ENCODE data around the gene DSG1. TPM values are rescaled to one million over a fixed set of nuclear protein-coding genes. Genes with fewer than 3 reads are reported as not detected.
"Not testable (repeated sequence)": the region's sequence is repeated elsewhere in the genome, so short reads cannot be mapped to it uniquely, and the experiment has no call there.

DSG1 gene
- total RNA-seq, 1 experiment from 2014 or later, result not detected

DNA sequence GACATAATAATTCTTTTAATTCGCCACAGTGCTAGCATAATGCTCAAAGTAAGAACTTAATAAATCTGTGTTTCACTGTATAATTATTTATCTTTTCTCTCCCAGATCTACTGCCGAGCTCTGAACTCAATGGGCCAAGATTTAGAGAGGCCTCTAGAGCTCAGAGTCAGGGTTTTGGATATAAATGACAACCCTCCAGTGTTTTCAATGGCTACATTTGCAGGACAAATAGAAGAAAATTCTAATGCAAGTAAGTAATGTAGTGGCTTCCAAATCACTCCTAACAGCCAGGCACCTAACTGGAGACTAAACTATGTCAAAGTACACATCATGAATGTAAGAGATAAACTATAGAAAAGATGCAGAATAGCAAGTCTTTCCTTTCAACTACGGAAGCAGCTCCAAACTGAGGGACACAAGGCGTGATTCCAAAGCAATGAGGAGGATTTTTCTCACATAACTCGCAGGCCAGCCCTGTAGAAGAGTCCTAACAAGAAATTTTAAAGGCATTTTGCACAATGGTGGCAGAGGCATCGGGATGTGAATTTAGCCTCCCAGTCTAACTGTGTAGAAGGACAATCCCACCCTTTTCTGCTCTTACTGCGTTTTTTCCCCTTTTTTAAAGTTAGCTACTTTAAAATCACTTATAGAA, 12.0 kb downstream of the DSG1 start:
- intact Hi-C loops (cut with micrococcal nuclease; ENCODE audit: unreplicated experiment), result no loop called here
- H3K36me3 Mint-ChIP-seq (ENCODE audit: insufficient read depth, unreplicated experiment), result no peaks in the 10 kb centered on the region
- no peak for DNase-seq
- no peaks in the 10 kb centered on the region for H3K4me1 Mint-ChIP-seq (ENCODE audit: low read depth, unreplicated experiment)
- no peaks in the 10 kb centered on the region for H3K27me3 Mint-ChIP-seq (ENCODE audit: unreplicated experiment)
- no peak for TF ChIP-seq CTCF (IDR thresholded peaks at IDR 0.05; ENCODE audit: unreplicated experiment)
- H3K4me3 Mint-ChIP-seq (ENCODE audit: low read depth, unreplicated experiment), result no peak overlapping the region
- no TSS peak for BruUV-seq (replicated peaks)
- H3K9me3 Mint-ChIP-seq (ENCODE audit: low read depth, unreplicated experiment), result no peaks in the 10 kb centered on the region
- H3K27ac Mint-ChIP-seq (ENCODE audit: unreplicated experiment), result no peak overlapping the region
- CTCF ChIA-PET, result interaction anchor here (0.6 kb wide), 1 partner anchor 586 kb away, joined by 4 read pairs; no protein-coding TSS in a partner anchor

DNA sequence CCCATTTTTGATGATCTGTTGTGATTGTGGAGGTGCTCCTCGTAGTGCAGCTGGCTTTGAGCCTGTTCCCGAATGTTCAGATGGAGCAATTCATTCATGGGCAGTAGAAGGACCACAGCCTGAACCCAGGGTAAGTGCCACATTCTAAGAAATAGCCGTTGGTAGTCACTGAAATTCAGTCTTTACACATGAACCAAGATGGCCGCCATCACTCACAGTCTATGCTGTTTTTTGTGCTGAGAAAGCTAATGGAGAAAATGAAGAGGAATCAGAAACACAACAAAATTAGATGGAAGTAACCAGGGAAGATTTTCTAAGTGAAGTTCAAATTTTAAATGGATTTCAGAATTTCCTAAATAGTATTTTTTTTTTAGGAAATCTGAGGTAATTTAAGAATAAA, 25.5 kb downstream of the DSG1 start:
- BruUV-seq (replicated peaks), result no TSS peak

GRCh38 chr18:31353336-31353735, 35.4 kb downstream of the DSG1 start:
- CTCF ChIA-PET; H3K27ac Mint-ChIP-seq (ENCODE audit: unreplicated experiment); intact Hi-C loops (cut with micrococcal nuclease; ENCODE audit: unreplicated experiment); H3K9me3 Mint-ChIP-seq (ENCODE audit: low read depth, unreplicated experiment); H3K4me3 Mint-ChIP-seq (ENCODE audit: low read depth, unreplicated experiment); BruUV-seq (replicated peaks); H3K27me3 Mint-ChIP-seq (ENCODE audit: unreplicated experiment); DNase-seq; H3K36me3 Mint-ChIP-seq (ENCODE audit: insufficient read depth, unreplicated experiment); H3K4me1 Mint-ChIP-seq (ENCODE audit: low read depth, unreplicated experiment): not testable (repeated sequence)

More for the DNA sequence above, 25.5 kb downstream of the DSG1 start:
- CTCF ChIA-PET, result no interaction called here
- H3K27me3 Mint-ChIP-seq (ENCODE audit: unreplicated experiment), result no peaks in the 10 kb centered on the region
- H3K36me3 Mint-ChIP-seq (ENCODE audit: insufficient read depth, unreplicated experiment), result no peaks in the 10 kb centered on the region
- DNase-seq, result no peak
- H3K4me3 Mint-ChIP-seq (ENCODE audit: low read depth, unreplicated experiment), result no peak overlapping the region
- intact Hi-C loops (cut with micrococcal nuclease; ENCODE audit: unreplicated experiment), result no loop called here
- no peak overlapping the region for H3K27ac Mint-ChIP-seq (ENCODE audit: unreplicated experiment)
- H3K4me1 Mint-ChIP-seq (ENCODE audit: low read depth, unreplicated experiment), result no peaks in the 10 kb centered on the region
- no peak for TF ChIP-seq CTCF (IDR thresholded peaks at IDR 0.05; ENCODE audit: unreplicated experiment)
- H3K9me3 Mint-ChIP-seq (ENCODE audit: low read depth, unreplicated experiment), result no peaks in the 10 kb centered on the region

DNA sequence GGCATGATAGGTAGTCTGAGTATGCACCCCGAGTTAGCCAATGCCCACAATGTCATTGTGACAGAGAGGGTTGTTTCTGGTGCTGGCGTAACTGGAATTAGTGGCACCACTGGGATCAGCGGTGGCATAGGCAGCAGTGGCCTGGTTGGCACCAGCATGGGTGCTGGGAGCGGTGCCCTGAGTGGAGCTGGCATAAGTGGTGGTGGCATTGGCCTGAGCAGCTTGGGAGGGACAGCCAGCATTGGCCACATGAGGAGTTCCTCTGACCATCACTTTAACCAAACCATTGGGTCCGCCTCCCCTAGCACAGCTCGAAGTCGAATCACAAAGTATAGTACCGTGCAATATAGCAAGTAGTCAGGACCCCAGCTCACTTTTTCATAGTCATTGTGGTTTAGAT, 37.0 kb downstream of the DSG1 start:
- DNase-seq, result no peak
- H3K27me3 Mint-ChIP-seq (ENCODE audit: unreplicated experiment), result no peaks in the 10 kb centered on the region
- no peaks in the 10 kb centered on the region for H3K9me3 Mint-ChIP-seq (ENCODE audit: low read depth, unreplicated experiment)
- intact Hi-C loops (cut with micrococcal nuclease; ENCODE audit: unreplicated experiment), result no loop called here
- CTCF ChIA-PET, result no interaction called here
- no peaks in the 10 kb centered on the region for H3K36me3 Mint-ChIP-seq (ENCODE audit: insufficient read depth, unreplicated experiment)
- no peak for TF ChIP-seq CTCF (IDR thresholded peaks at IDR 0.05; ENCODE audit: unreplicated experiment)
- no peaks in the 10 kb centered on the region for H3K4me1 Mint-ChIP-seq (ENCODE audit: low read depth, unreplicated experiment)
- no peak overlapping the region for H3K4me3 Mint-ChIP-seq (ENCODE audit: low read depth, unreplicated experiment)
- H3K27ac Mint-ChIP-seq (ENCODE audit: unreplicated experiment), result no peak overlapping the region
- no TSS peak for BruUV-seq (replicated peaks)

GRCh38 chr18:31356025-31356424, 38.1 kb downstream of the DSG1 start:
- TF ChIP-seq CTCF (IDR thresholded peaks at IDR 0.05; ENCODE audit: unreplicated experiment), result no peak
- H3K27ac Mint-ChIP-seq (ENCODE audit: unreplicated experiment), result no peak overlapping the region
- H3K4me3 Mint-ChIP-seq (ENCODE audit: low read depth, unreplicated experiment), result no peak overlapping the region
- CTCF ChIA-PET, result no interaction called here
- no peaks in the 10 kb centered on the region for H3K36me3 Mint-ChIP-seq (ENCODE audit: insufficient read depth, unreplicated experiment)
- intact Hi-C loops (cut with micrococcal nuclease; ENCODE audit: unreplicated experiment), result no loop called here
- H3K4me1 Mint-ChIP-seq (ENCODE audit: low read depth, unreplicated experiment), result no peaks in the 10 kb centered on the region
- no peak for DNase-seq
- H3K27me3 Mint-ChIP-seq (ENCODE audit: unreplicated experiment), result no peaks in the 10 kb centered on the region
- BruUV-seq (replicated peaks), result no TSS peak
- no peaks in the 10 kb centered on the region for H3K9me3 Mint-ChIP-seq (ENCODE audit: low read depth, unreplicated experiment)
